ENCODE measurements around the gene VTCN1.
A peak's percentile ranks its signal among the peaks of the same experiment; 100 is the strongest.
"Not testable (repeated sequence)": the region's sequence is repeated elsewhere in the genome, so short reads cannot be mapped to it uniquely, and the experiment has no call there.

The VTCN1 gene, protein sequence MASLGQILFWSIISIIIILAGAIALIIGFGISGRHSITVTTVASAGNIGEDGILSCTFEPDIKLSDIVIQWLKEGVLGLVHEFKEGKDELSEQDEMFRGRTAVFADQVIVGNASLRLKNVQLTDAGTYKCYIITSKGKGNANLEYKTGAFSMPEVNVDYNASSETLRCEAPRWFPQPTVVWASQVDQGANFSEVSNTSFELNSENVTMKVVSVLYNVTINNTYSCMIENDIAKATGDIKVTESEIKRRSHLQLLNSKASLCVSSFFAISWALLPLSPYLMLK

DNA sequence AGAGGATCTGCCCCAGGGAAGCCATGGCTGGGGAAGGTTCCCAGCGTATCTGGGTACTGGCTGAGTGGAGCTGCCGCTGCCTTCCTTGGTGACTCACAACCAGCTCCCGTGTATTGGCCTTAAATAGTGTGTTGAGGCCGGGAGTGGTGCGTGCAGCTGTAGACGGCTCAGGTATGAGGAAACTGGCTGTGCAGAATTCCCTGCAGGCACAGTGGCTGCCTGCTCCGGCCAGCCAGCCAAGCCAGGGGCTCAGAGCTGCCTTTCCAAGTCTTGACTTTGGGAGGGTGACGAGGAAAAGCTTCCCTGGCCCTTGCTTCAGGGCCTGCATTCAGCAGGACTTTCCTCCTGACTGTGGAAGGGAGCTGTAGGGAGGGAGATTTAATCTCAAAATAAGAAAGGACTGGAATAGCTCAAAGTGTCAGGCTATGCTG, at the start of gene VTCN1:
Gene VTCN1 (minus strand): TSS at position 97 of the 431 bp plus-strand sequence. CDS start 72 bp downstream, at position 25.
- no peak for DNase-seq
- in situ Hi-C loops (cut with MboI; ENCODE audit: low pct_unique_long_range_greater_than_20kb, low sequenced_read_pairs), result no loop called here

GRCh38 chr1:117258791-117259190, 48.1 kb upstream of the VTCN1 start:
- in situ Hi-C loops (cut with MboI; ENCODE audit: low pct_unique_long_range_greater_than_20kb, low sequenced_read_pairs), result no loop called here
- no peak for DNase-seq

DNA sequence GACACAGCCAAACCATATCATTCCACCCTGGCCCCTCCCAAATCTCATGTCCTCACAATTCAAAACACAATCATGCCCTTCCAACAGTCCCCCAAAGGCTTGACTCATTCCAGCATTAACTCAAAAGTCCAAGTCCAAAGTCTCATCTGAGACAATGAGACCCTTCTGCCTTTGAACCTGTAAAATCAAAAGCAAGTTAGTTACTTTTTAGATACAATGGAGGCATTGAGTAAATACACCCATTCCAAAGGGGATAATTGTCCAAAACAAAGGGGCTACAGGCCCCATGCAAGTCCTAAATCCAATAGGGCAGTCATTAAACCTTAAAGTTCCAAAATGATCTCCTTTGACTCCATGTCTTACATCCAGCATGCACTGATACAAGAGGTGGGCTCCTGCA, 47.3 kb upstream of the VTCN1 start:
- in situ Hi-C loops (cut with MboI; ENCODE audit: low pct_unique_long_range_greater_than_20kb, low sequenced_read_pairs), result not testable (repeated sequence)

GRCh38 chr1:117257291-117257690, 46.6 kb upstream of the VTCN1 start:
- no peak for DNase-seq
- in situ Hi-C loops (cut with MboI; ENCODE audit: low pct_unique_long_range_greater_than_20kb, low sequenced_read_pairs), result no loop called here

More for the DNA sequence above, 47.3 kb upstream of the VTCN1 start:
- not testable (repeated sequence) for DNase-seq

DNA sequence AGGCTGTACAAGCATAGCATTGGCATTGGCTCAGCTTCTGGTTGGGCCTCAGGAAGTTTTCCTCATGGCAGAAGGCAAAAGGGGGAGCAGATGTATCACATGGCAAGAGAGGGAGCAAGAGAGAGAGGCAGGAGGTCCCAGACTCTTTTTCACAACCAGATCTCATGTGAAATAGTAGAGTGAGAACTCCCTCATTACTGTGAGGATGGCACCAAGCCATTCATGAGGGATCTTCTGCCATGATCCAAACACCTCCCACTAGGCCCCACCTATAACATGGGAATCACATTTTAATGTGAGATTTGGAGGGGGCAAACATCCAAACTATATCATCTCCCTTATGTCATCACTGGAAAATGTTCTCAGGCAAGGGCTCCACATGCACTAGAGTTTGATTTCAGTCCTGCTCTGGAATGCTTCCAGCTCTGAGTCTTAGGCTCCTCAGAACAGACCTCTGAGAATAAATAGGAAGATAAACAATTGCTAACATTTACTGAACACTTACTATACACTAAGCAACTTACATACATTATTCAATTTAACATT, 39.4 kb upstream of the VTCN1 start:
- DNase-seq, result no peak
- in situ Hi-C loops (cut with MboI; ENCODE audit: low pct_unique_long_range_greater_than_20kb, low sequenced_read_pairs), result no loop called here

DNA sequence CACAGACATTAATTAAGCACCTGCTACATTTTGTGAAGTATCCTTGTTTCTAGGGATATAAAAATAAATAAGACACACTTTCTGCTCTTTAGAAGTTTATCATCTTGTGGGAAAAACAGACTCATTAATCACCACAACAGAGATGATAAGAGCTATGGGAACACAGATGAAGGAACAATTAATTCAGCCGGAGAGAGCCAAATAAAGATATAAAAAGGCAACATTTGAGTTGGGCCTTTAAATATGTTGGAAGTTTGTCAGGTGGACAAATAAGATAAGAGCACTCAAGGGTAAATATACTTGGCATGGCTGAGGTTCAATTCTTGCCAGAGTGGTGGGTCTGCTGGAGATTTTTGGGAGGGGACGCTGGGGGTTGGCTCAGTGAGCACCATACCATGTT, 34.2 kb upstream of the VTCN1 start:
- in situ Hi-C loops (cut with MboI; ENCODE audit: low pct_unique_long_range_greater_than_20kb, low sequenced_read_pairs), result no loop called here
- no peak for DNase-seq

DNA sequence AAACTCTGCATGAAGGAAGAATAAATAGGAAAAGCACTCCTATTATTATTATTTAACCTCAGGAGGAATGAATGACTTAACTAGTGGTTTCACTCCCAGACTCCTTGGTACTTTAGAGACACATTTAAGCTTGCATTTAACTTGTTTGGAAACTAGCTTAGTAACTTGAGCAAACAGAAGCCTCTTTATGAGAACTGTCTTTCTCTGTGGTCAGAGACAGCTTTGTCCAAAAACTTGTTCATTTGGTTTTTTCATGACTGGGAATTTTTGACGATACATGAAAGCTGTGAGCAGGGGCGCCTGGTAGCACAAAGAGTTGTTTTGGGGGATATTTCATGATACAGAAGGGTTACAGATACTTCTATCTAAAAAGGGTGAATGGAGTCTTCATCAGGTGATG, 33.6 kb upstream of the VTCN1 start:
- in situ Hi-C loops (cut with MboI; ENCODE audit: low pct_unique_long_range_greater_than_20kb, low sequenced_read_pairs), result no loop called here
- DNase-seq, result no peak

DNA sequence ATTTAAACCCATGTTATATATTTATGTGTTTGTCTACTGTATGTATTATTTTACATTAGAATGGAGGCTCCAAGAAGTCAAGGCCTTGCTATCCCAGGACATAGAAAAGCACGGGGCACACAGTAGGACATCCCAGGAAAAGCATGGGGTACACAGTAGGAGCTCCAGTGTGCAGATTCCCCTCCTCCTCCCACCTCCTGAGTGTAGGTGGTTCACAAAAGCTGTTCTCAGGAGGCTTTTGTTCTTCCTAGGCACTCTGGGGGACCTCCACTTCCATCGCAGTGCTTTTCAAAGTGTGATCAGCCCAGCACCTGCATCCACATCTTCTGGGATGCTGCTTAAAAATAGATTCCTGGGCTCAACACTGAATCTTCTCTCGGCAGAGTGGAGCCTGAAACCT, 30.8 kb upstream of the VTCN1 start:
- DNase-seq, result no peak
- in situ Hi-C loops (cut with MboI; ENCODE audit: low pct_unique_long_range_greater_than_20kb, low sequenced_read_pairs), result no loop called here

GRCh38 chr1:117240547-117240946, 29.8 kb upstream of the VTCN1 start:
- in situ Hi-C loops (cut with MboI; ENCODE audit: low pct_unique_long_range_greater_than_20kb, low sequenced_read_pairs), result no loop called here
- no peak for DNase-seq

- in situ Hi-C loops (cut with MboI; ENCODE audit: low pct_unique_long_range_greater_than_20kb, low sequenced_read_pairs), result no loop called here
Observed at GRCh38 chr1:117239467-117239866, 28.7 kb upstream of the VTCN1 start.

DNA sequence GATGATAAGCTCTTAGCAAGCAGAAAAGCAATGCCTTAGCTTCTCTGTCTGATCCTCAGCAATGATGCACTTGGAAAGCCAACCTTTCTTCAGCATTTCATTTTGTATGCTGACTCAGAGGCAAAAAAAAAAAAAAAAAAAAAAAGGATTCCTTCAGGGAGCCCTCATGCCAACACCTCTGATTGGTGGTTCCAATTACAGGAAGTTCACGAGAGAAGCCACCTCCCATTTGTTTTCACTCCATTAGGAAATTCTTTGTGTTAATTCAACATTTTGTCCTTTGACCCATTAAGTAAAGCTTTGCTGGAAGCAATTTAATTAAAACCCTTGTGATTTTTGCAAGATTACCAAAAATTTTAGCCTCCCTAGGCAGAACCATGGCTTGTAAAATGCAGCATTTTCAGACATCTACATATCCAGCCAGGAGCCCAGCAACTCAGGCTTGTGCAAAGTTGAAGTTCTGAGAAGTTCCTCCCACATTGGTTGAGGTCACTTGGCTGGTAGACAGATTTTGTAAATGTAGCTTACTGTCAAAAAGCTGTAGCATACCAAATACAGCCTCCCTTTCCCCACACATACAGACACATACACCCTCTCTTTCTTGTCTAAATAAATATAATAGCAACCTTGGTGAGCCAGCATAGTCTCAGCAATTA, 27.1 kb upstream of the VTCN1 start:
- DNase-seq, result peak; percentile 37
- in situ Hi-C loops (cut with MboI; ENCODE audit: low pct_unique_long_range_greater_than_20kb, low sequenced_read_pairs), result no loop called here

More at GRCh38 chr1:117239467-117239866, 28.7 kb upstream of the VTCN1 start:
- DNase-seq, result no peak

DNA sequence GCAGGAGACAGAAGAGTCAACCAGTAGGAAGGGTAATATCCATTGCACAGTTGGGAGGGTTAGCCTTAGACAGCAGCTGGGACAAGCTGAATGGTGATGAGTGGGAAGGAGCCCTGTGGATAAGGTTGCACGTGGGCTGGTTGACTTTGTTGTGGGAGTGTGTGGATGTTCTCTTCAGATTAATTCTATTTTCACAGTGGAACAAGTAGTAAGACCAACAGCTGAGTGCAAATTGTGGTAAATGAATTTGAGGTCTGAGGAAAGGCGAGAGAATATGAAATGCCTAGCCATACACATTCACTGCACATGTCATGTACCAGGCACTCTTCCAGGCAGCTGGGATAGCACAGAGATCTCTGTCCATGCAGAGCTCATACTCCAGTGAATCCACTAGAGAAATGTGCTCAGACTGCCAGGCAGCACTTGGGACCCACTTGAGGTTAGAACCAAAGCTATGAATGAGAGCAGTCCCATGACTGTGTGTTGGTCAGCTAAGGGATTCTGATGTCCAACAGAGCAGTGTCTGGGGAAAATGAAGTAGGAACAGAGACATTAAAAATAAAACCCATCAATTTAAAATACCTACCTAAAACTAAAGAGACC, 25.2 kb upstream of the VTCN1 start:
- DNase-seq, result no peak
- in situ Hi-C loops (cut with MboI; ENCODE audit: low pct_unique_long_range_greater_than_20kb, low sequenced_read_pairs), result no loop called here

DNA sequence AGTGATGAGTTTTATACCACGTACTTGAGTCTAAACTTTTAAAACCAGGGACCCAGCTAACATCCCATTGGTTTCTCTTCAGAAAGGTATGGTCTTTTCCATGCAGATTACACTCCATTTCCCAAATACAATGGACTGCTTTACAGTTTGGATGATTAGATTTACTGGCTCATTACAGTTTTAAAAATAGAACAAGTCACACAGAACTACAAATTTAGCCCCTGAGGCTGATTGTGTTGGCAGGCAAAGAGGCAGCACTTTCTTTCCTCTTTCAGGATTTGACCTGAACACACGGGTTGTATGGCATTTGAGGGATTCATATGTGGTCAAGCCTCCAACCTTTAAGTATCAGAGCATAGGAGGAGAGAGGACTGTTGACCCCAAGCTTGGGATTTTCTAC, 21.8 kb upstream of the VTCN1 start:
- in situ Hi-C loops (cut with MboI; ENCODE audit: low pct_unique_long_range_greater_than_20kb, low sequenced_read_pairs), result no loop called here
- no peak for DNase-seq

- in situ Hi-C loops (cut with MboI; ENCODE audit: low pct_unique_long_range_greater_than_20kb, low sequenced_read_pairs), result no loop called here
- peak; percentile 47 for DNase-seq
Observed at GRCh38 chr1:117231748-117232373, 21.1 kb upstream of the VTCN1 start.

- in situ Hi-C loops (cut with MboI; ENCODE audit: low pct_unique_long_range_greater_than_20kb, low sequenced_read_pairs), result no loop called here
Observed at GRCh38 chr1:117231312-117231711, 20.6 kb upstream of the VTCN1 start.

GRCh38 chr1:117229217-117229616, 18.5 kb upstream of the VTCN1 start:
- in situ Hi-C loops (cut with MboI; ENCODE audit: low pct_unique_long_range_greater_than_20kb, low sequenced_read_pairs), result no loop called here
- DNase-seq, result no peak

More at GRCh38 chr1:117231312-117231711, 20.6 kb upstream of the VTCN1 start:
- no peak for DNase-seq

DNA sequence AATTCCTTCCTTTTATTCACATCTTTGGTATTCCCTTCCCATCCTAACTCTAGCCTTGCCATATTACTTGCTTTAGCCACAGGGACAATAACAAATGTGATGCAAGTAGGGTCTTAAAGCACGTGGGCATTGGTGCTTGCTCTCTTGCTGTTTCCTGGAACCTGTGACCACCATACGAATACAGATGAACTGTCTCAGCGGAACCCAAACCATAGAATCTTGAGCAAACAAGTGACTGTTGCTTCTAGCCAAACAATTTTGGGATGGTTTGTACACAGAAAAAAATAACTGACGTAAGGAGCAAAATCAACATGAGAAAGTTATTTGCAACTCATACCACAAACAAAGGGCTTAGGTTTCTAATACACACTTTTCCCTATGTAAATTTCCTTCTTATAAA, 15.2 kb upstream of the VTCN1 start:
- DNase-seq, result no peak
- in situ Hi-C loops (cut with MboI; ENCODE audit: low pct_unique_long_range_greater_than_20kb, low sequenced_read_pairs), result no loop called here

- no peak for DNase-seq
- in situ Hi-C loops (cut with MboI; ENCODE audit: low pct_unique_long_range_greater_than_20kb, low sequenced_read_pairs), result no loop called here
Observed at GRCh38 chr1:117216718-117217117, 6.0 kb upstream of the VTCN1 start.

- in situ Hi-C loops (cut with MboI; ENCODE audit: low pct_unique_long_range_greater_than_20kb, low sequenced_read_pairs), result no loop called here
- DNase-seq, result no peak
Observed at GRCh38 chr1:117215733-117216462, 5.2 kb upstream of the VTCN1 start.
